AG04449 (cell line): Measurements from ENCODE around the gene UBTD1.

Experiments used
- CTCF ChIA-PET: fragments of 350-600 bp; formaldehyde crosslinking; extraction: SDS; loops from one replicate; lab custom pipeline; 2021; ENCODE audit warnings: antibody characterized with exemption; lab: Yijun Ruan, JAX
- POLR2A ChIA-PET: fragments of 400-600, 350-600 bp; formaldehyde crosslinking; extraction: SDS; loops from one replicate; lab custom pipeline; 2020; ENCODE audit warnings: antibody characterized with exemption, inconsistent platforms; lab: Yijun Ruan, JAX
- DNase-seq: peaks from one replicate; pipeline ENCODE4 v3.0.0-alpha.2; 2010; ENCODE audit warnings: low read depth, low spot score
- H3K4me3 ChIP-seq: 2 replicates; pipeline ENCODE4 v1.5.1; 2011; ENCODE audit warnings: low read depth, mild to moderate bottlenecking, control low read depth, low read length
- CTCF ChIP-seq: IDR thresholded peaks from one replicate; pipeline ENCODE4 v1.5.1; 2011; ENCODE audit warnings: mild to moderate bottlenecking, moderate library complexity, low read length, control low read depth, inconsistent platforms; ENCODE audit not compliant: insufficient read depth; ENCODE audit errors: missing control alignments

UBTD1 gene

GRCh38 chr10:97563337-97563736, 64.6 kb downstream of the UBTD1 start:
- no peak overlapping the region for H3K4me3 ChIP-seq
- CTCF ChIA-PET, result no interaction called here
- POLR2A ChIA-PET, result no interaction called here
- no peak for TF ChIP-seq CTCF
- DNase-seq, result no peak

GRCh38 chr10:97564776-97565175, 66.1 kb downstream of the UBTD1 start:
- H3K4me3 ChIP-seq, result no peak overlapping the region
- DNase-seq, result no peak
- TF ChIP-seq CTCF, result no peak
- POLR2A ChIA-PET, result no interaction called here
- CTCF ChIA-PET, result interaction anchor here (12.7 kb wide), 1 partner anchor 12 kb away, joined by 157 read pairs; no protein-coding TSS in a partner anchor

- no peak overlapping the region for H3K4me3 ChIP-seq
- no peak for DNase-seq
- no peak for TF ChIP-seq CTCF
- ChIA-PET CTCF (interaction anchor here (11.6 to 12.7 kb wide), 2 partner anchors 14 to 47 kb away, joined by 157 to 199 read pairs; no protein-coding TSS in a partner anchor), POLR2A (no interaction called here)
Observed at GRCh38 chr10:97566336-97566996, 67.7 kb downstream of the UBTD1 start.

- POLR2A ChIA-PET, result no interaction called here
- CTCF ChIA-PET, result interaction anchor here (0.8 to 12.7 kb wide), 5 partner anchors 8 to 45 kb away, joined by 3 to 199 read pairs (median 4); no protein-coding TSS in a partner anchor
Observed at GRCh38 chr10:97567891-97568290, 69.2 kb downstream of the UBTD1 start.

GRCh38 chr10:97570146-97570788, 71.5 kb downstream of the UBTD1 start:
- CTCF ChIA-PET, result interaction anchor here (1.2 to 12.7 kb wide), 9 partner anchors 11 to 166 kb away, joined by 3 to 199 read pairs (median 32); partner anchors contain the start of genes C10orf62, HOGA1 and ZFYVE27
- POLR2A ChIA-PET, result no interaction called here
- H3K4me3 ChIP-seq, result no peak overlapping the region
- no peak for DNase-seq
- TF ChIP-seq CTCF, result no peak

More at GRCh38 chr10:97567891-97568290, 69.2 kb downstream of the UBTD1 start:
- no peak for DNase-seq
- no peak for TF ChIP-seq CTCF
- no peak overlapping the region for H3K4me3 ChIP-seq

- no peak for TF ChIP-seq CTCF
- no peak overlapping the region for H3K4me3 ChIP-seq
- DNase-seq, result no peak
- ChIA-PET POLR2A (interaction anchor here (0.5 kb wide), 1 partner anchor 116 kb away, joined by 3 read pairs; the partner anchor contains the start of gene AVPI1), CTCF (interaction anchor here (1.3 to 12.7 kb wide), 13 partner anchors 11 to 165 kb away, joined by 3 to 199 read pairs (median 21); partner anchors contain the start of genes C10orf62, HOGA1 and ZFYVE27)
Observed at GRCh38 chr10:97570789-97571471, 72.2 kb downstream of the UBTD1 start.
